IPS-NIHi11 (cell line): ENCODE results near the gene SSMEM1.
A peak's percentile ranks its signal among the peaks of the same experiment; 100 is the strongest.
"Not testable (repeated sequence)": the region's sequence is repeated elsewhere in the genome, so short reads cannot be mapped to it uniquely, and the experiment has no call there.

Experiments used
- DNase-seq: peaks from one replicate; pipeline ENCODE4 v3.0.0; 2012; ENCODE audit warnings: mixed read lengths, low spot score

The SSMEM1 gene

DNA sequence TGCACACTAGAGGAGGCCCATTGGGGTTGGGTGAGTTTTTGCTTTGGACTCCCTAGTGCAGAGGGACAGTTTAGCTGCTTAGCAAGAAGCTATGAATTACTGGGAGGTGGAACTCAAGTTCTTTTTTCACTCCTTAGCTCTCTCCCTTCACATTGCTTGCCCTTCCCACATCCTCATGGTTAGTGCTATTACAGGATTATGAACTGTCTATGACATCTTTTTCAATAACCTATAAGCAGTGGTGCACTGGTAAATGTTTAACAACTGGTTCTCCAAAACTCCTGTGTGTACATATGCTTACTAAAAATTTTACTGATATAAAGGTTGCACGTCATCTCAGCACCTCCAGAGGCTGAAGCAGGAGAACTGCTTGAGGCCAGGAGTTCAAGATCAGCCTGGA lies 6.2 kb downstream of the SSMEM1 start:
- DNase-seq: no peak

DNA sequence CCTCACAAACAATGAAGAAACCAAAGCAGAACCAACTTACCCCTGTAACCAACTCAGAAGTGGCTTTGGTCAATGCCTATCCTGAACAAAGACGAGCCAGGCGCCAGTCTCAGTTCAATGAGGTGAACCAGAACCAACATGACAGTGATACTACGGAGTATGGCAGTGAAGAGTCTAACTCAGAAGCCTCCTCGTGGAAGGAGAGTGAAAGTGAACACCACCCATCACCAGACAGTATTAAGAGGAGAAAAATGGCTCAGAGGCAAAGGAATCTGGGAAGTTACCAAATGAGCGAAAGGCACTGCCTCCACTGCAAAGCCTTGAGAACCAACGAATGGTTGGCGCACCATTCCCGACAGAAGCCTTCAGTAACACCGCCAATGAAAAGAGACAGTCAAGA lies 8.4 kb downstream of the SSMEM1 start:
- no peak for DNase-seq

DNA sequence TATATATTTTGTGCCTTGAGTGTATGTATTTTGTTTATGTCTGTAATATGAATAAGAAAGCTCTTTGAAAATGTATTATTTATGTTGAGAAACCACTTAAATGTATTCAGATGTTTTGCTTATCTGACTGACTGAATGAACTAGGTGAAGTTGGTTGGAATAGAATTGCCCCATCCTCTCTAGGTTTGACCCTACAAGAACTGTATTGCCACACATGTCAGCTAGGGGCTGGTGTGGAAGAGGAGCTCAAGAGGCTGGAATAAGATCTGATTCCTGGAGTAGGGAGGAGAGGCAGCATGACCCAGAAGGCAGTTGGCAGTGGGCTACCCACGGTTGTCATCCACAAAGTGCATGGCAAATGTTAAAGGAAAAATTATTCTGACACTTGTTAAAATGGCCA lies 9.1 kb downstream of the SSMEM1 start:
- DNase-seq: no peak

DNA sequence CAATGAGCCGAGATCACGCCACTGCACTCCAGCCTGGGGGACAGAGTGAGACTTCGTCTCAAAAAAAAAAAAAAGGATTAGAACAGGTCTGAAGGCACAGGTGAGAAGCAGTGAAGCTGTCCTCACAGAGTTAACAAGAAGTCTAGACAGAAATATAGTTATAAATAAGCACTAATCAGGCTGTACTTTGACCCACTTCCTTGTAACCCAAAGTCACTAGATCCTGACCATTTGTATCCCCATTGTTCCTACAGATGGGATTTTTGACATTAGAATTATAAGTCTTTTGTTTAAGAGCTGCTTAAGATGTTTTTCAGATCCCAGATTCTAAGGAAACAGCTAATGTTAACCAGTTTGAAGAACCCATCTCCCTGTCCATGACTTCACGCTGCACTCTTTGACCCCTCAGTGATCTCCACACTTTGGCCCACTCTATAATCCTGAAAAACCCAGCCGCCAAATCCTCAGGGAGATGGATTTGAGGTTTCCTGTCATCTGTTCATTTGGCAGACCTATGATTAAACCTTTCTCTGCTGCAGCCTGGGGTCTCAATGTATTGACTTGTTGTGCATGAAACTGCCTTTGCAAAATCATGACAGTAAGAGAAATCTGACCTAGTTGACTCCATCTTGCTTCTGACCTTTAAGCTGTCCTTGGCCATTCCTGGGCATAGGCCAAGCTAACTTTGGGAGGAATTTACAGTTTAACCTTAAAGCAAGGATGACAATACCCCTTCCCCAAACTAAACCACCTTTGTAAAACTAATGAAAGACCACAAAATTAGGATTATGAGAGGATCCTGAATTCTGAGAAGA lies 11.4 kb downstream of the SSMEM1 start:
- DNase-seq: no peak

DNA sequence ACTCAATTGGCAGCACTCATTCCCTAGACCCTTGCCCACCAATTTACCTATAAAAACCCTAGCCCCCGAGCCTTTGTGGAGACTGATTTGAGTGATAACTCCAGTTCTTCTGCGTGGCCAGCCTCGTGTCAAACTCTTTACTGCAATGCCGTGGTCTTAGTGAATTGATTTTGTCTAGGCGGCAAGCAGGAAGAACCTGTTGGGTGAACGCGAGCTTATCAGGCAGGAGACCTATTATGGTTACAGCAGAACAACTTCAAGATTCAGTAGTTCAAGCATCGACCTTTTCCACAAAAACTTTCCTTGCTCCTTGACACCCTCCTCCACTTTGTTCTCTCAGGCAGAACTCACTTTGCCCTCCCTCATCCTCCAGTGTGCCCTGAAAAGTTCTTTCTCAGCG lies 12.2 kb downstream of the SSMEM1 start:
- no peak for DNase-seq

DNA sequence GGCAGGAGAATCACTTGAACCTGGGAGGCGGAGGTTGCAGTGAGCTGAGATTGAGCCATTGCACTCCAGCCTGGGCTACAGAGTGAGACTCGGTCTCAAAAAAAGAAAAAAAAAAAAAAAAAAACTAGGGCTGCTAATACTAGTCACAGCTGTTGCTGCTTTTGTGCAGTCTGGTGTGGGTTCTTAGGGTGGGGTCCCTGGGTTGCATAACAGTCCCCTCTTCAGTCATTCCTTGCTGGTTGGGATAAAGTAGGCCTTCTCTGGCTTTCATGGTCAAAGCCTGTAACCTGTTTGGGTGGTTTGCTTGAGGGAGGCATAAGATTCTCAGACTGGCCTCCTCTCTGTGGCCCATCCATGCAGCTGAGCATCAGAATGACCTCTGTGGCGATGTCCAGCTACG lies 14.1 kb downstream of the SSMEM1 start:
- no peak for DNase-seq

DNA sequence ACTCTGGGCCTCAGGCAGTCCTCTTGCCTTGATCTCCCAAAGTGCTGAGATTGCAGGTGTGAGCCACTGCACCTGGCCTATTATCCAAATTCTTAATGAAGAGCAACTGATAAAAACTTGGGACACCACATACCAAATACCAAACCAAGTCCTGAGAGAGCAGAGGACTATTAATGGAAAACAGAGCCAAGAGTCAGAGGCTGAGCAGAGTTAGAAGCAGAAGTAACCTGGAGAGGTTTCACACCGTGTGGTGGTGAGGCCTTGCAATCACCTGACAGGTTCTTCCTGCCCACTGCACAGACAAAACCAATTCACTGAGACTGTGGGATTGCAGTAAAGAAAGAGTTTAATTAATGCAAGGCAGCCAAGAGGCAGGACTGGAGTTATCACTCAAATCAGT lies 16.0 kb downstream of the SSMEM1 start:
- no peak for DNase-seq

DNA sequence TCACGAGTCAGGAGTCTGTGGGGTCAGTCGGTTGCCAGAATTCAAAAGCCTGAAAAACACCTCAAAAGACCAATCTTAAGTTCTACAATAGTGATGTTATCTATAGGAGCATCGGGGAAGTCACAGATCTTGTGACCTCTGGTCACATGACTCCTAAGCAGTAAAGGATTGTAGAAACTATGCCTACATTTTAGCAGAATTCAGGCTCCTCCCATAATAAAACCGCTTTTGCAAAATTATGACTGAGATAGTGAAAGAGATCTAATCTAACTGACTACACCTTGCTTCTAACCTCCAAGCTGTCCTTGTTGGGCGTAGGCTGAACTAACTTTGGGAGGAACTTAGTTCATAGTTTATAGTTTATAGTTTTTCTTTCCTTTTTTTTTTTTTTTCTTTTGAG lies 16.6 kb downstream of the SSMEM1 start:
- no peak for DNase-seq

DNA sequence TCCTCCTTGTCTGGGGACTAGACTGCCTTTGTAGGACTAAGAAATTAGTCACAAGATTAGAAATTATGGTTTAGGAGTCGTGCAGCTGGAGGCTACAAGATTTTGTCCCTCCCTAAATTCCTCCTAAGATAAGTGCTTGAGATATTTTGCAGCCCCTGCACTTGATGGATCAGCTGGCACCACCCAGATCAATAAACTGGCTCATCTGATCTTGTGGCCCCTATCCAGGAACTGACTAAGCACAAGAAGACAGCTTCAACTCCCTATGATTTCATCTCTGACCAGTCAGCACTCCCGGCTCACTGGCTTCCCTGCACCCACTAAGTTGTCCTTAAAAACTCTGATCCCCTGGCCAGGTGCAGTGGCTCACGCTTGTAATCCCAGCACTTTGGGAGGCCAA lies 17.3 kb downstream of the SSMEM1 start:
- not testable (repeated sequence) for DNase-seq

DNA sequence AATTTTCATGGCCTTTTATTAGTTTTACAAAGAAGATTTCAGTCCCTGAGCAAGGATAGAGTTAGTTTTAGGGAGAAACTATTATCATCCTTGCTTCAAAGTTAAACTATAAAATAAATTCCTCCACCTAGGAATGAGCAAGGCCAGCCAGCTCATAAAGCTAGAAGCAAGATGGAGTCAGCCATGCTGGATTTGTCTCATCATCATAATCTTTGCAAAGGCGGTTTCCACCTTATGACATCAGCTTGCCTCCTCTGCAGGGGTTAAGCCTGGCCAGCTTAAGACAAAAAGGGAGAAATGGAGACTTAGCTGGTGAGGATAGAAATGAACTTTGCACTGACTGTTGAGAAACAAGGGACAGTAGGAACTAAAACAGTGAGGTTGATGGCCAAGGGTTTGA lies 18.7 kb downstream of the SSMEM1 start:
- DNase-seq: no peak

DNA sequence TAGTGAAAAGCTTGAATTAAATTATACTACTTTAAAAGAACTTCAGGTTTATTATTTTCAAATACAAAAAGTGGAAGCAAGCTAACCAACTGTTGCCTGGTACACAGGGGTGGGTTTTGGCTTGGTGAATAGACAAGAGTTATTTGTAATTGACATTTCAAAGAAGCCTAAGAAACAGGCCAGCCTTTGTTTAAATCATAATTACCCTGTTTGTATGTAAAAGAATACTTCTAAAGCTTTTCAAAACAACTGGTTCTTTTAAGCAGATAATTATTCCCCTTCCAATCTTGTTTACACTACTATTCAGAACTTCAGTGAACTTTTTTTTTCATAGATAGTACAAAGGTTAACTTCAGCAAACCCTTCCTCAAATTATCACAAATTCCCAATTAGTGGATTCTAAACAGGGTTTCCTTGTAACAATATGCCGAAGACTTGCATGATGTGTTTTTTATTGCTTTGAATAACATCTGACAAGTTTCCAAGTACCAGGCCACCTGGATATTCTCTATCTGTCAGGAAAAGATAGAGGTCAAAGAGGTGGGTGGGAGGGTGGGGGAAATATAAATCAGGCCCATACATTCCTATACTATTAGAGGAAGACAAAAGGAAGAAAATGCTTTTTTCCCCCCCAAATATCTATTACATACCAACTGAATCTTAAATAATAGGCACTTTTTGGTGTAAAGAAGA lies 20.4 kb downstream of the SSMEM1 start:
- DNase-seq: no peak

DNA sequence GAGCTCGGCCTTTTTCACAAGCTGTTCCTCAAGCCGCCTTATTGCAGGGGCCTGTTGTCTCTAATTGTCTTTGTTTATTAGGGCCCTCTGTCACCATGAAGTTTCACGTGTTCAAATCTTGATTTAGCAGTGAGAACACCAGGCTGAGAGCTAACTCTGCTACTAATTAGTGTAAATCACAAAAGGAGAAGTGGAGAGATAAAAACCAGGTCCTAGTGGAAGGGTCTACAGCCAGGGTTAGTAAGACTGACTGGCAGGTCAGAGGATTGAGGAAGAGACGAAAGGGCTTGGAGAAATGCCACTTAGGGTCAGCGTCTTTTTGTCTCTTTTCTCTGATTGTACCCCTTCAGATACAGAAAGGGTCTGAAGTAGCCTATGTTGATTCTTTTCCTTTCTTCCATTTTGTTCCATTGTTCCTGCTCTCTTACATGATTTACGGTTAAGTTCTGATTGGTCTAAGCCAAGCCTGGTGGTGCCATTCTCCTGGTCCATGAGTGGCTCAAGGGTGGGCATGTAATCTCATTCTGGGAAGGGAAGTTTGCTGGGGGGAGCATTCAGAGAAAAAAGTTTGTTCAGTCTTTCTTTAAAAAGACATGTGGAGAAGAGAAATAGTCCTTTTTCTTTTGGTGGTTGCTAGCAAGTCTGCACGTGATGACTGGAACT lies 21.3 kb downstream of the SSMEM1 start:
- DNase-seq: no peak

DNA sequence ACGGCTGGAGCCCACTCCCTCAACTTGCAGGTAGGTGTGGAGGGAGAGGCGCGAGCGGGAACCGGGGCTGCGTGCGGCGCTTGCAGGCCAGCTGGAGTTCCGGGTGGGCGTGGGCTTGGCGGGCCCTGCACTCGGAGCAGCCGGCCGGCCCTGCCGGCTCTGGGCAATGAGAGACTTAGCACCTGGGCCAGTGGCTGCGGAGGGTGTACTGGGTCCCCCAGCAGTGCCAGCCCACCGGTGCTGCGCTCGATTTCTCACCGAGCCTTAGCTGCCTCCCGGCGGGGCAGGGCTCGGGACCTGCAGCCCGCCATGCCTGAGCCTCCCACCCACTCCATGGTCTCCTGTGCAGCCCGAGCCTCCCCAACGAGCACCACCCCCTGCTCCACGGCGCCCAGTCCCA lies 22.3 kb downstream of the SSMEM1 start:
- DNase-seq: not testable (repeated sequence)

DNA sequence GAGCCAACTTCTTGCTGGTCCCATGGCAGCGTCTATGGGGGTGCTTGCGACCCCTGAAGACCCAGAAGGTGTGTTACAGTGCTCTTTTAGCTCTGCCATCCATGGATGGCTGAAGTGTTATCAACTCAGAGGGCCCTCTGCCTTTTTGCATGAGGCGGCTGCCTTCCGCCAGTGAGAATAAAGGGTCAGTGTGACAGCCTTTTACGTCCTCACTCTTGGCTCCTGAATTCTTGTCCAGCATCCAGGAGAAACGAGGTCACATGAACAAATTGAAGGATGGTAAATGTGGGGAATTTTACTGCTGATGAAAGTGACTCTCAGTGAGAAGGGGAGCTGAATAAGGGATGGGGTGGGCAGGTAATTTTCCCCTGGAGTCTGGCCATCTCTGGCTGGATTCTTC lies 24.1 kb downstream of the SSMEM1 start:
- DNase-seq: no peak

DNA sequence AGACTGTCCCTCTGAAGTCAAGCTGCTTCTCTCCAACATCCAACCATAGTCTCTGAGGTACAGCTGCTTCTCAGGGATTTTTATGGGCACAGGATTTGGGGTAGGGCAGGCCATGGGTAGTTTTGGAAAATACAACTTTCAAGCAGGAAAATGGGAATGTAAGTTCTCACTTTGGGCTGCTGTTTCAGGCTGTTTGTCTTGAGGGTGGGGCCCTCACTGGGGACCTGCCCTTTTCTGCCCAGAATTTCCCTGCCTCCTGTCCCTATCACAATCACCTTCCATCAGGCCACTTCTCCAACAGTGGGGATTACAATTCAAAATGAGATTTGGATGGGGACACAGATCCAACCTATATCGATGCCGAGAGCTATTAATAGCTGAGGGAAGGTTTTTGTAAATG lies 24.5 kb downstream of the SSMEM1 start:
- no peak for DNase-seq

DNA sequence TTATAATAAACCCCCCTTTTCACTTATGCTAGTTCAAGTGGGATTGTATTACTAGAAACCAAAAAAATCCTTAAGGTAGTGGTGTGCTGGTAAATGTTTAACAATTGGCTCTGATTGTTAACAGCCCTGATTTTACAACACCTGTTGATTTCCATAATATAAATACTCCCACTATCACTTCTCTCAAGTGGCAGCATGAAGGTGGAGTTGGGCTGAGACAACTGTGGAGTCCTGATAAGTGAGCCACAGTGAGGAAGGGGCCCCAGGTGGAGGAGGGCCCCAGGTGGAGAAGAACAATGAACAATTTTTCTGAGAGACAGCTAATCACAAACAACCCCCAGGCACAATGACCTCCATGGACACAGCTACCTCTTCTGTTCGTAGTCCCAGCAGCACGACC lies 26.4 kb downstream of the SSMEM1 start:
- no peak for DNase-seq

DNA sequence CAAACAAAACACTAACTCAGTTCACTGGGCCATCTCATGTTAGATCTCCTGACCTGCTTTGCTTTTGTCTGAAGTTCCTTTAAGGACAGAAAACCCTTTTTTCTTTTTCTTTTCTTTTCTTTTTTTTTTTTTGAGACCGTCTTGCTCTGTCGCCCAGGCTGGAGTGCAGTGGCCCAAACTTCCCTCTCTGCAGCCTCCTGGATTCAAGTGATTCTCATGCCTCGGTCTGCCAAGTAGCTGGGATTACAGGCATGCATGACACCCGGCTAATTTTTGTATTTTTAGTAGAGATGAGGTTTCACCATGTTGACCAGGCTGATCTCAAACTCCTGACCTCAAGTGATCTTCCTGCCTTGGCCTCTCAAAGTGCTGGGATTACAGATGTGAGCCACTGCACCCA lies 28.7 kb downstream of the SSMEM1 start:
- DNase-seq: not testable (repeated sequence)

DNA sequence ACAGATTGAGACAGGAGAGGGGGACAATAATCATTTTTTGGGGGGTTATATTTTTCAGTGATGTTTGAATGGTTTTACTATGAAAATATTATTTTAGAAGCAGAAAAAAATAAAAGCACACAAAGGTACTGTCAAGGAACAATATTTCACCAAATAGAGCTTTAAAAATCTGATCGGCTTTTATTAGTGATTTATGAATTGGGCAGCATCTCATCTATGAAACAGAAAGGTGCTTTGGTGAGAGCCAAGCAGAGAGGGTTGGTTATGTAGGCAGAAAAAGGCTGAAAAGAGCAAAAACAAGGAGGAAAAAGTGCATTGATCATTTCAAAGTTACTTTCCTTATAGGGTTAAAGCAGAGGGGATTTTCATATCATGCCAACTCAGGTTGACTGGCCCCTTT lies 32.6 kb downstream of the SSMEM1 start:
- no peak for DNase-seq

DNA sequence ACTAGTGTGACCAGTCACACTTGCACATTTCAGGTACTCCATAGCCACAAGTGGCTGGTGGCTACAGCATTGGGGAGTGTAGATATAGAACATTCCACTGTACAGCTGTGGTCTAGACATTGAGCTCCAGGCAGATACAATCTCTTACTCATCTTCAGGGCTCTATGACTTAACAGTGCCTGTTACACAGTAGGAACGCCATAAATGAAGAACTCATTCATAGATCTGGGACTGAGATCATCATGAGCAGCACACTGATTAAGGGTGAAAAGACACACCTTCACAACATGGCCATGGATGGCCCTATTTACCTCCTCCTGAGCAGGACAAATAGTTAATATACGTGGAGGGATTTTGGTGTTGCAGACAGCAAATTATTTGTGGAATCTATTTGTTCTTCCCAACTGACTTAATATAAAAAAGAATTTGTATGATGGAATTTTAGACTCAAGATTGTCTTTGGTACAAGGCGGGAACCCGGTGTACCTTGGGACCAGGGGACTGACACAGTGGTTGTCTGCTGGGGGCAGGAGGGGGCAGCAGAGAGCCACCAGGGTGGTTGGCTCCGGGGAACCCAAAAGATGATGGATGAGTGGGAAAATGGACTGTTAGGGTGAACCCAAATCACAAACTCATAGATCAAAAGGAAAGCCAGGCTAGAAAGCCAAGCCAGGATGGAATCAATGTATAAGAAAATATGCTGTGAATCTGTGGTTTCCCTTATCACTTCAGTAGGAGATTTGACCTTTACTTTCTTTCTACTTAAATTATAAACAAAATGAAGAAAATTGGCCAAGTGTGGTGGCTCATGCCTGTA lies 34.7 kb downstream of the SSMEM1 start:
- DNase-seq: peak; percentile 73

DNA sequence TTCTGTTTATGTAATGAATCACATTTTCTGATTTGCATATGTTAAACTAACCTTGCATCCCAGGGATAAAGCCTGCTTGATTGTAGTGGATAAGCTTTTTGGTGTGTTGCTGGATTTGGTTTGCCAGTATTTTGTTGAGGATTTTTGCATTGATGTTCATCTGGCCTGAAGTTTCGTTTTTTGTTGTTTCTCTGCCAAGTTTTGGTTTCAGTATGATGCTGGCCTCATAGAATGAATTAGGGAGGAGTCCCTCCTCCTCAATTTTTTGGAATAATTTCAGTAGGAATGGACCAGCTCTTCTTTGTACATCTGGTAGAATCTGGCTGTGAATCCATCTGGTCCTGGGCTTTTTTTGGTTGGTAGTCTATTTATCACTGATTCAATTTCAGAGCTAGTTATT lies 35.8 kb downstream of the SSMEM1 start:
- DNase-seq: not testable (repeated sequence)

DNA sequence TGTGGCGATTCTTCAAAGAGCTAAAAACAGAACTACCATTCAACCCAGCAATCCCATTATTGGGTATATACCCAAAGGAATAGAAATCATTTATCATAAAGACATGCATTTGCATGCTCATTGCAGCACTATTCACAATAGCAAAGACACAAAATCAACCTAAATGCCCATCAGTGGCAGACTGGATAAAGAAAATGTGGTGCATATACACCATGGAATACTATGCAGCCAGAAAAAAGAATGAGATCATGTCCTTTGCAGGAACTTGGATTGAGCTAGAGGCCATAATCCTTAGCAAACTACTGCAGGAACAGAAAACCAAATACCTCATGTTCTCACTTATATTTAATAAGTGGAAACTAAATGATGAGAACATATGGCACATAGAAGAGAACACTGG lies 38.8 kb downstream of the SSMEM1 start:
- DNase-seq: not testable (repeated sequence)

DNA sequence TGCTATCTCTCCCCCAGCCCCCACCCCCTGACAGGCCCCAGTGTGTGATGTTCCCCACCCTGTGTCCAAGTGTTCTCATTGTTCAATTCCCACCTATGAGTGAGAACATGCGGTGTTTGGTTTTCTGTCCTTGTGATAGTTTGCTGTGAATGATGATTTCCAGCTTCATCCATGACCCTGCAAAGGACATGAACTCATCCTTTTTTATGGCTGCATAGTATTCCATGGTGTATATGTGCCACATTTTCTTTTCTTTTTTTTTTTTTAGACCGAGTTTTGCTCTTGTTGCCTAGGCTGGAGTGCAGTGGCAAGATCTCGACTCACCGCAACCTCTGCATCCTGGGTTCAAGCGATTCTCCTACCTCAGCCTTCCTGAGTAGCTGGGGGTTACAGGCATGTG lies 41.2 kb downstream of the SSMEM1 start:
- not testable (repeated sequence) for DNase-seq
